Gastrocnemius medialis (tissue), 4 donors: ENCODE data around the gene PRELID3B. TPM values are rescaled to one million over a fixed set of nuclear protein-coding genes. Genes with fewer than 3 reads are reported as not detected.

Experiments used
- ATAC-seq, 2 donors: fragments of 150-250 bp; one replicate each; pipeline ENCODE4 v1.9.1; 2016
- DNase-seq, 2 donors: peaks; one replicate each; pipeline ENCODE4 v3.0.0-alpha.2; 2019
- H3K27ac ChIP-seq, 4 donors: fragments of 200-600 bp; sonication (generic); 1 replicate in 1 of 4; 2 replicates in 3 of 4; pipeline ENCODE4 v1.5.1; 2016 to 2018; ENCODE audit warnings: mild to moderate bottlenecking in 2 of 4, moderate library complexity in 1 of 4
- H3K27me3 ChIP-seq, 3 donors: fragments of 200-600 bp; sonication (generic) in 2 of 3; 1 replicate in 1 of 3; 2 replicates in 2 of 3; pipeline versions ENCODE4 v1.5.1 to v1.6.0; 2016 to 2019; ENCODE audit warnings: mild to moderate bottlenecking in 1 of 3, moderate library complexity in 1 of 3
- H3K36me3 ChIP-seq, 2 donors: fragments of 200-600 bp; sonication (generic) in 1 of 2; one replicate each; pipeline ENCODE4 v1.5.1; 2017 to 2018
- H3K4me1 ChIP-seq, 2 donors: fragments of 200-600 bp; sonication (generic) in 1 of 2; one replicate each; pipeline ENCODE4 v1.5.1; 2016 to 2017; ENCODE audit warnings: mild to moderate bottlenecking in 2 of 2
- H3K4me3 ChIP-seq, 4 donors: fragments of 200-600 bp; sonication (generic) in 3 of 4; 1 replicate in 1 of 4; 2 replicates in 3 of 4; pipeline ENCODE4 v1.5.1; 2016 to 2019; ENCODE audit warnings: mild to moderate bottlenecking in 2 of 4
- H3K9me3 ChIP-seq, 3 donors: fragments of 200-600 bp; sonication (generic) in 2 of 3; 1 replicate in 1 of 3; 2 replicates in 2 of 3; pipeline ENCODE4 v1.5.1; 2016 to 2019
- CTCF ChIP-seq, 5 experiments: fragments of 450-650 bp in 3 of 5; fragments of 200-600 bp in 2 of 5; sonication (generic) in 2 of 5; IDR thresholded peaks in 4 of 5; conservative IDR thresholded peaks in 1 of 5; 1 replicate in 4 of 5; 2 replicates in 1 of 5; pipeline ENCODE4 v1.5.1; 2016 to 2019; ENCODE audit warnings: antibody characterized with exemption in 5 of 5, mild to moderate bottlenecking in 3 of 5, moderate library complexity in 3 of 5
- POLR2A ChIP-seq, 2 donors: fragments of 450-650 bp; IDR thresholded peaks; one replicate each; pipeline ENCODE4 v1.6.1; 2017; ENCODE audit warnings: antibody characterized with exemption in 2 of 2, mild to moderate bottlenecking in 2 of 2, moderate library complexity in 2 of 2
- in situ Hi-C, 4 donors: fragments of 200-750 bp; cut with MboI; loops; one replicate each; pipeline versions ENCODE4 v1.15.0 to v1.8.0; 2017; ENCODE audit warnings: low sequenced_read_pairs in 4 of 4
- intact Hi-C: fragments of 100-400 bp; cut with DNase I; formaldehyde crosslinking; loops from one replicate; pipeline ENCODE4 v1.15.1; 2023; ENCODE audit warnings: low total_unique reads
- total RNA-seq, 4 donors: library from RNA; depleted of rRNA; stranded (reverse); fragments of >200 nt; gene quantifications; one replicate each; pipeline versions ENCODE4 v1.1.0 to v1.2.3, GENCODE V29; 2016

PRELID3B gene
- total RNA-seq, 4 donors from 2014 or later, result 31.6 to 41.3 (median 35.1) TPM

GRCh38 chr20:58989196-58989595 lies 53.4 kb downstream of the PRELID3B start:
- DNase-seq (no peak), ATAC-seq (no peak)
- peaks cover 12 to 24% of the 10 kb centered on the region in 2 donors for H3K4me1 ChIP-seq
- intact Hi-C loops (loop anchor here (10.0 kb wide), 1 partner anchor 334 kb away; the partner anchor contains the start of gene STX16), in situ Hi-C loops (loop anchor here (10.0 to 25.0 kb wide), 3 partner anchors 46 to 104 kb away; partner anchors contain the start of gene ATP5F1E (in 2 of the 4))
- TF ChIP-seq CTCF (IDR thresholded peaks at IDR 0.05 in 4 of 5, conservative IDR thresholded peaks at IDR 0.05 in 1 of 5) (no peak), POLR2A (IDR thresholded peaks at IDR 0.05) (no peak)
- no peak overlapping the region for H3K4me3 ChIP-seq
- no peaks in the 10 kb centered on the region for H3K27me3 ChIP-seq
- peaks cover 0 to 81% of the 10 kb centered on the region in 2 donors for H3K36me3 ChIP-seq
- H3K9me3 ChIP-seq, result no peaks in the 10 kb centered on the region
- no peak overlapping the region for H3K27ac ChIP-seq

DNA sequence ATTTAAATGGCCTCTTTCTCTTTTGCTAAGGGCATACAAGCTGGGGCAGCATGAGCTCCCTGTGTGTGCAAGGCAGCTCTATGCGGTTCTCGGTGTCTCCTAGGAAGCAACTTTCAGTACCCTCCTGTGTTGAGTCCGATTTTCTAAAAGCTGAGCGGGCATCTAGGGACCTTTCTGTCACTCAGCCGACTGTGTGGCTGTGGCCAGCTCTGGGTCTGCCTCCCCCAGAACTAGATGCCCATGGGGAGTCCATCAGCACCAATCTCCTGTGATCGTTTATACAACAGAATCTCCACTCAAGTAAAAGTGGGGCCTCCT lies 54.1 kb downstream of the PRELID3B start:
- Histone ChIP-seq H3K27ac (no peak overlapping the region), H3K27me3 (no peaks in the 10 kb centered on the region), H3K9me3 (no peaks in the 10 kb centered on the region), H3K36me3 (peaks cover 0 to 74% of the 10 kb centered on the region in 2 donors), H3K4me3 (no peak overlapping the region), H3K4me1 (peaks cover 19 to 31% of the 10 kb centered on the region in 2 donors)
- in situ Hi-C loops, result loop anchor here (10.0 to 25.0 kb wide), 3 partner anchors 46 to 104 kb away; partner anchors contain the start of gene ATP5F1E (in 2 of the 4)
- ATAC-seq, result no peak
- DNase-seq, result no peak
- no peak for TF ChIP-seq CTCF (IDR thresholded peaks at IDR 0.05 in 4 of 5, conservative IDR thresholded peaks at IDR 0.05 in 1 of 5)
- no peak for TF ChIP-seq POLR2A (IDR thresholded peaks at IDR 0.05)
- intact Hi-C loops, result loop anchor here (10.0 kb wide), 1 partner anchor 334 kb away; the partner anchor contains the start of gene STX16

DNA sequence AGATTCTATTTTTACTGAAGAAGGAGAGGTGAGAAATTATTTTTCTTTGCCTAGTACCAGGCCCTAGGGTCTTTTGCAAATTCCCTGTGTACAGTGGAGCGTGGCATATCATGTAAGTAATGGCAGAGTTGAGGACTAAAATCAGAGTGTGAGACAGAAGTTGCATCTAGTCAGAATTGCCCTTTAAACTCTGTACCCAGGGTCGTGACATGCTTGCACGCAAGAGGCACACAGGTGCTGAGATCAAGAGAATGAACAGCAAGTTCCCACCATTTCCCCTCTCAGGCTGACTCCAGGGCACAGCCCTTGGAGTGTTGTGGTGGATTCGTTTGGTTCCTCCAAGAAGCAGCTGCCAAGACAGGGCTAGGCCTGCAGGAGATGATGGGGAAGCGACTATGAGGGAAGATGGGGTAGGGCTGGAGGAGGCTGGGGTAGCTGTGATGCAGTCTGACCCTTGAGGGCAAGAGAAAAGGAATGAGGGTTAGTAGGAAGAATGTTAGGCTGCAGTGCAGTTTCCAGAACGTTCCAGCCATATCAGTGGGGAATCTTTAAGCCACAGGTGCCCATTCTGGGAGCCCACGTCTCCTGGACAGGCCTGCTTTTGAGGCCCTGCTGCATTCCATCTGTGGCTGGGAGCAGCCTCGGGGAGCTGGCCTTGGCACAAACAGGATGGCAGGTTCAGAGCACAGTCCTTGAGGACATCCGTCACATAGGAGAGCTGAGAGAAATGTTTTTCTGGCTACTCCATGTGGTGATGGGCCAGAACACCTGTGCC lies 54.6 kb downstream of the PRELID3B start:
- no peak overlapping the region for H3K4me3 ChIP-seq
- ATAC-seq, result no peak
- peaks cover 0 to 69% of the 10 kb centered on the region in 2 donors for H3K36me3 ChIP-seq
- no peak overlapping the region for H3K27ac ChIP-seq
- no peak for DNase-seq
- TF ChIP-seq POLR2A (IDR thresholded peaks at IDR 0.05) (no peak), CTCF (IDR thresholded peaks at IDR 0.05 in 4 of 5, conservative IDR thresholded peaks at IDR 0.05 in 1 of 5) (no peak)
- peaks cover 19 to 32% of the 10 kb centered on the region in 2 donors for H3K4me1 ChIP-seq
- intact Hi-C loops (loop anchor here (10.0 kb wide), 1 partner anchor 333 kb away; the partner anchor contains the start of gene STX16), in situ Hi-C loops (loop anchor here (10.0 to 25.0 kb wide), 3 partner anchors 47 to 103 kb away; partner anchors contain the start of gene ATP5F1E (in 2 of the 4))
- H3K9me3 ChIP-seq, result no peaks in the 10 kb centered on the region
- H3K27me3 ChIP-seq, result no peaks in the 10 kb centered on the region

GRCh38 chr20:58986968-58987517 lies 55.5 kb downstream of the PRELID3B start:
- intact Hi-C loops, result loop anchor here (10.0 kb wide), 1 partner anchor 332 kb away; the partner anchor contains the start of gene STX16
- peaks cover 0 to 59% of the 10 kb centered on the region in 2 donors for H3K36me3 ChIP-seq

More at GRCh38 chr20:58986968-58987517, 55.5 kb downstream of the PRELID3B start:
- H3K27ac ChIP-seq, result no peak overlapping the region
- H3K4me1 ChIP-seq, result peaks cover 27 to 31% of the 10 kb centered on the region in 2 donors
- DNase-seq (no peak), ATAC-seq (no peak)
- H3K9me3 ChIP-seq, result no peaks in the 10 kb centered on the region
- H3K27me3 ChIP-seq, result no peaks in the 10 kb centered on the region
- H3K4me3 ChIP-seq, result no peak overlapping the region
- in situ Hi-C loops, result loop anchor here (10.0 to 25.0 kb wide), 3 partner anchors 48 to 102 kb away; partner anchors contain the start of gene ATP5F1E (in 2 of the 4)
- TF ChIP-seq CTCF (IDR thresholded peaks at IDR 0.05 in 4 of 5, conservative IDR thresholded peaks at IDR 0.05 in 1 of 5) (no peak), POLR2A (IDR thresholded peaks at IDR 0.05) (no peak)
